ENCODE measurements around the gene WDR31.

Gene WDR31

DNA sequence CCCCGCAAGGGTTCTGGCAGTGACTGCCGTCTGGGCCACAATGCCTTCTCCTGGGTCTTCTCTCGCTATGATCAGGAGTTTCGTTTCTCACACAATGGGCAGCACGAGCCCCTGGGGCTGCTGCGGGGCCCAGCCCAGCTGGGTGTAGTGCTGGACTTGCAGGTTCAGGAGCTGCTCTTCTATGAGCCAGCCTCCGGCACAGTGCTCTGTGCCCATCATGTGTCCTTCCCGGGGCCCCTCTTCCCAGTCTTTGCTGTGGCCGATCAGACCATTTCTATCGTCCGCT lies 29.7 kb upstream of the WDR31 start:
- TF ChIP-seq, protein P1, sequence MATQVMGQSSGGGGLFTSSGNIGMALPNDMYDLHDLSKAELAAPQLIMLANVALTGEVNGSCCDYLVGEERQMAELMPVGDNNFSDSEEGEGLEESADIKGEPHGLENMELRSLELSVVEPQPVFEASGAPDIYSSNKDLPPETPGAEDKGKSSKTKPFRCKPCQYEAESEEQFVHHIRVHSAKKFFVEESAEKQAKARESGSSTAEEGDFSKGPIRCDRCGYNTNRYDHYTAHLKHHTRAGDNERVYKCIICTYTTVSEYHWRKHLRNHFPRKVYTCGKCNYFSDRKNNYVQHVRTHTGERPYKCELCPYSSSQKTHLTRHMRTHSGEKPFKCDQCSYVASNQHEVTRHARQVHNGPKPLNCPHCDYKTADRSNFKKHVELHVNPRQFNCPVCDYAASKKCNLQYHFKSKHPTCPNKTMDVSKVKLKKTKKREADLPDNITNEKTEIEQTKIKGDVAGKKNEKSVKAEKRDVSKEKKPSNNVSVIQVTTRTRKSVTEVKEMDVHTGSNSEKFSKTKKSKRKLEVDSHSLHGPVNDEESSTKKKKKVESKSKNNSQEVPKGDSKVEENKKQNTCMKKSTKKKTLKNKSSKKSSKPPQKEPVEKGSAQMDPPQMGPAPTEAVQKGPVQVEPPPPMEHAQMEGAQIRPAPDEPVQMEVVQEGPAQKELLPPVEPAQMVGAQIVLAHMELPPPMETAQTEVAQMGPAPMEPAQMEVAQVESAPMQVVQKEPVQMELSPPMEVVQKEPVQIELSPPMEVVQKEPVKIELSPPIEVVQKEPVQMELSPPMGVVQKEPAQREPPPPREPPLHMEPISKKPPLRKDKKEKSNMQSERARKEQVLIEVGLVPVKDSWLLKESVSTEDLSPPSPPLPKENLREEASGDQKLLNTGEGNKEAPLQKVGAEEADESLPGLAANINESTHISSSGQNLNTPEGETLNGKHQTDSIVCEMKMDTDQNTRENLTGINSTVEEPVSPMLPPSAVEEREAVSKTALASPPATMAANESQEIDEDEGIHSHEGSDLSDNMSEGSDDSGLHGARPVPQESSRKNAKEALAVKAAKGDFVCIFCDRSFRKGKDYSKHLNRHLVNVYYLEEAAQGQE (IDR thresholded peaks at IDR 0.05; ENCODE audit: low read depth) = no peak
- TF ChIP-seq EP300 (IDR thresholded peaks at IDR 0.05; ENCODE audit: borderline replicate concordance) = no peak
- TF ChIP-seq TAF1 (IDR thresholded peaks at IDR 0.05; ENCODE audit: low read depth) = no peak
- TF ChIP-seq CREB1 (IDR thresholded peaks at IDR 0.05; ENCODE audit: low read depth) = no peak
- TF ChIP-seq TEAD4 (IDR thresholded peaks at IDR 0.05) = no peak
- TF ChIP-seq FOXM1 (IDR thresholded peaks at IDR 0.05; ENCODE audit: borderline replicate concordance, low read depth) = no peak
- no peak for TF ChIP-seq TCF12 (IDR thresholded peaks at IDR 0.05; ENCODE audit: low read depth)
- TF ChIP-seq YY1 (IDR thresholded peaks at IDR 0.05; ENCODE audit: low read depth) = no peak
- TF ChIP-seq NFIC (IDR thresholded peaks at IDR 0.05) = no peak
- no peak for TF ChIP-seq EGR1 (IDR thresholded peaks at IDR 0.05)
- TF ChIP-seq, protein P2, sequence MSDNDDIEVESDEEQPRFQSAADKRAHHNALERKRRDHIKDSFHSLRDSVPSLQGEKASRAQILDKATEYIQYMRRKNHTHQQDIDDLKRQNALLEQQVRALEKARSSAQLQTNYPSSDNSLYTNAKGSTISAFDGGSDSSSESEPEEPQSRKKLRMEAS (IDR thresholded peaks at IDR 0.05) = no peak
- TF ChIP-seq ZBTB7A (IDR thresholded peaks at IDR 0.05; ENCODE audit: low read depth) = no peak
- TF ChIP-seq, protein P3, sequence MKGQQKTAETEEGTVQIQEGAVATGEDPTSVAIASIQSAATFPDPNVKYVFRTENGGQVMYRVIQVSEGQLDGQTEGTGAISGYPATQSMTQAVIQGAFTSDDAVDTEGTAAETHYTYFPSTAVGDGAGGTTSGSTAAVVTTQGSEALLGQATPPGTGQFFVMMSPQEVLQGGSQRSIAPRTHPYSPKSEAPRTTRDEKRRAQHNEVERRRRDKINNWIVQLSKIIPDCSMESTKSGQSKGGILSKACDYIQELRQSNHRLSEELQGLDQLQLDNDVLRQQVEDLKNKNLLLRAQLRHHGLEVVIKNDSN (IDR thresholded peaks at IDR 0.05) = no peak
- TF ChIP-seq CEBPB (IDR thresholded peaks at IDR 0.05) = no peak
- no peak for TF ChIP-seq RAD21 (IDR thresholded peaks at IDR 0.05; ENCODE audit: low read depth)

DNA sequence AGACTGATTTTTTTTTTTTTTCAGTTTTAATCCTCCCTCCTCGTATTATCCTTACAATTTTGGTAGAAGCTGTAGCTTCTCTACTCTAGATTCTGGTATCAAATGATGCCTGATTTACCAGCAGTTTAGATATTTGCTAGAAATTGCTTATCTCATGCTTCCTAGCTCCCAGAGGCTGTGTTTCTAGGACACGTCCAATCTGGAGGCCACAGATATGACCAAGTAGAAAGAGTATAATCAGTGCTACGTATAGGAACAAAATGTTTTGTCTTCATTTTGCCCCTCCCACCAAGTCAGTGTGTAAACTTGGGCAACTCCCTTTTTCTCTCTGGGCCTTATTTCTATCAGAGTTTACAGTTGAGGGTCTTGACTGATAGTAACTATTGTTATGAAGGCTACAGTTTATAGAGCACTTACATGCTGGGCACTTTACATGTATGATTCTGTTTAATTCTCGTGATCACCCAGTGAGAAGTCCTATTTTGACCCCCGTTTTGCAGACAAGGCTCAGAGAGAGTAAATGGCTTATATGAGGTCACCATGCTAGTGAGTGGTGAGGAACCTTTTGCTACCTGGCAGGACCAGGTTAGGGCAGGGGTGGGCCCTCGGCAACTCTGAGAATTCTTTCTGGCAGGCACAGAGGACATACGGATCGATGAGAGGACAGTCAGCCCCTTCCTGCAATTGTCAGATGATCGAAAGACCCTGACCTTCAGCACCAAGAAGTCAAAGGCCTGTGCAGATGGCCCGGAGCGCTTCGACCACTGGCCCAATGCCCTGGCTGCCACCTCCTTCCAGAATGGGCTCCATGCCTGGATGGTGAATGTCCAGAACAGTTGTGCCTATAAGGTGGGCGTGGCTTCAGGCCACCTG lies 29.1 kb upstream of the WDR31 start:
- TF ChIP-seq, protein P1 (IDR thresholded peaks at IDR 0.05; ENCODE audit: low read depth) = no peak
- TF ChIP-seq TCF12 (IDR thresholded peaks at IDR 0.05; ENCODE audit: low read depth) = no peak
- no peak for TF ChIP-seq YY1 (IDR thresholded peaks at IDR 0.05; ENCODE audit: low read depth)
- TF ChIP-seq NFIC (IDR thresholded peaks at IDR 0.05) = no peak
- TF ChIP-seq FOXM1 (IDR thresholded peaks at IDR 0.05; ENCODE audit: borderline replicate concordance, low read depth) = no peak
- no peak for TF ChIP-seq CREB1 (IDR thresholded peaks at IDR 0.05; ENCODE audit: low read depth)
- TF ChIP-seq TAF1 (IDR thresholded peaks at IDR 0.05; ENCODE audit: low read depth) = no peak
- no peak for TF ChIP-seq RAD21 (IDR thresholded peaks at IDR 0.05; ENCODE audit: low read depth)
- no peak for TF ChIP-seq EP300 (IDR thresholded peaks at IDR 0.05; ENCODE audit: borderline replicate concordance)
- TF ChIP-seq CEBPB (IDR thresholded peaks at IDR 0.05) = no peak
- no peak for TF ChIP-seq EGR1 (IDR thresholded peaks at IDR 0.05)
- TF ChIP-seq, protein P2 (IDR thresholded peaks at IDR 0.05) = no peak
- TF ChIP-seq, protein P3 (IDR thresholded peaks at IDR 0.05) = no peak
- TF ChIP-seq ZBTB7A (IDR thresholded peaks at IDR 0.05; ENCODE audit: low read depth) = no peak
- no peak for TF ChIP-seq TEAD4 (IDR thresholded peaks at IDR 0.05)

DNA sequence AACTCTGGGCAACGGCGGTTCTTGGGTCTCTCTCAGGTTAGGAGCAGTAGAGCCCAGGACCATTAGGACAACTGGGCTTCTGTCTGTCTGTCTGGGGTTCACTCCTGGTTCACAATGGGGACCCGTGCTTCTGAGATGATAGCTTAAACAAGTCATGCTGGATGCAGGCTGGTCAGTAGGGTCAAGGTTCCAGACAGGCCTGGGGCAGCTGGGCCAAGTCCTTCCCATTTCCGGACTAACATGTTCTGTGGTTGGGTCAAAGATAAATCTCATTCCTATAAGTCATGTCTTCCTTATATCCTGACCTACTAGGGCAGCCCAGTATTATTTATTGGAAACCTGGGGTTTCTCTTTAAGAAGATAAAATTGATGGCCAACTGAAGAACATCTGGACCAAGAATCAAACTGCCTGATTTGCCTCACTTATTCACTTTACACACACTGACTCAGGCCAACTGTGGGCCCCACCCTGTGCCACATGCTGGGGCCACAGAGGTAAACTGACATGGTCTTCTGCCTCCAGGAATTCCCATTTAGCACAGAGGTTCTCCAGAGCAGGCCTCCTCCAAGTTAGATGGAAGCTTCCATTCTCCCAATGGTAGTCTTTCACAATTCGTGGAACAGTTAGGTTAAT lies 28.4 kb upstream of the WDR31 start:
- no peak for TF ChIP-seq EGR1 (IDR thresholded peaks at IDR 0.05)
- no peak for TF ChIP-seq TAF1 (IDR thresholded peaks at IDR 0.05; ENCODE audit: low read depth)
- no peak for TF ChIP-seq NFIC (IDR thresholded peaks at IDR 0.05)
- TF ChIP-seq, protein P3 (IDR thresholded peaks at IDR 0.05) = no peak
- no peak for TF ChIP-seq FOXM1 (IDR thresholded peaks at IDR 0.05; ENCODE audit: borderline replicate concordance, low read depth)
- TF ChIP-seq TCF12 (IDR thresholded peaks at IDR 0.05; ENCODE audit: low read depth) = no peak
- TF ChIP-seq RAD21 (IDR thresholded peaks at IDR 0.05; ENCODE audit: low read depth) = no peak
- TF ChIP-seq ZBTB7A (IDR thresholded peaks at IDR 0.05; ENCODE audit: low read depth) = no peak
- no peak for TF ChIP-seq CREB1 (IDR thresholded peaks at IDR 0.05; ENCODE audit: low read depth)
- no peak for TF ChIP-seq CEBPB (IDR thresholded peaks at IDR 0.05)

DNA sequence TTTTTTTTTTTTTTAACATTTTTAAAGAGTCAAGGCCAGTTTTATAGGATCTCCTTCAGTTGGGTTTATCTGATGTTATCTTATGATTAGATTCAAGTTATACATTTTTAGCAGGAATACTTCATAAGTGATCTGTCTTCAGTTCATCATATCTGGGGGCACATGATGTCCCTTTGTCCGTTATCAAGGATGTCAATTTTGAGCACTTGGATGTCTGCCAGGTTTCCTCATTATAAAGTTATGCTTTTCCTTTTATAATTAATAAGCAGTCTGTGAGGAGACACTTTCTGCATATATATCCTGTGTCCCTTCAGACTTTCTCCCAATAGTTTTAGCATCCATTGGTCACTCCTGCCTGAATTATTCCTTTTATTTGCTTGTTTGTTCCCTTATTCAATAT lies 24.9 kb upstream of the WDR31 start:
- TF ChIP-seq YY1 (IDR thresholded peaks at IDR 0.05; ENCODE audit: low read depth) = no peak

DNA sequence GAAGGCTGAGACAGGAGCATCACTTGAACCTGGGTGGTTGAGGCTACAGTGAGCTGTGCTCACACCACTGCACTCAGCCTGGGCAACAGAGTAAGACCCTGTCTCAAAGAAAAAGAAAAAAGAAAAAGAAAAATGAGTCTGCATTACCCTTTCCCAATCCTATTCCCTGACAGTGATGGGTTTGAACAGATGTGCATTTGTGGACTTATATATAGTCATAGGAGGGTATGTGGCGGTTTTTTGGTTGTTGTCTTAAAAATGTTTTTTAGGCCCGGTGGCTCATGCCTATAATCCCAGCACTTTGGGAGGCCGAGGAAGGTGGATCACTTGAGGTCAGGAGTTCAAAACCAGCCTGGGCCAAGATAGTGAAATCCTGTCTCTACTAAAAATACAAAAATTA lies 23.3 kb upstream of the WDR31 start:
- TF ChIP-seq CREB1 (IDR thresholded peaks at IDR 0.05; ENCODE audit: low read depth) (no peak), CEBPB (IDR thresholded peaks at IDR 0.05) (no peak), ZBTB7A (IDR thresholded peaks at IDR 0.05; ENCODE audit: low read depth) (no peak), TAF1 (IDR thresholded peaks at IDR 0.05; ENCODE audit: low read depth) (no peak), RAD21 (IDR thresholded peaks at IDR 0.05; ENCODE audit: low read depth) (no peak), NFIC (IDR thresholded peaks at IDR 0.05) (no peak), EGR1 (IDR thresholded peaks at IDR 0.05) (no peak), EP300 (IDR thresholded peaks at IDR 0.05; ENCODE audit: borderline replicate concordance) (no peak), FOXM1 (IDR thresholded peaks at IDR 0.05; ENCODE audit: borderline replicate concordance, low read depth) (no peak), YY1 (IDR thresholded peaks at IDR 0.05; ENCODE audit: low read depth) (no peak), TEAD4 (IDR thresholded peaks at IDR 0.05) (no peak), TCF12 (IDR thresholded peaks at IDR 0.05; ENCODE audit: low read depth) (no peak)
- TF ChIP-seq, protein P2 (IDR thresholded peaks at IDR 0.05) = no peak
- TF ChIP-seq, protein P1 (IDR thresholded peaks at IDR 0.05; ENCODE audit: low read depth) = no peak
- TF ChIP-seq, protein P3 (IDR thresholded peaks at IDR 0.05) = no peak
